Measurements from ENCODE around the gene LIFR. TPM values are rescaled to one million over a fixed set of nuclear protein-coding genes. Genes with fewer than 3 reads are reported as not detected.

LIFR gene
- polyA plus RNA-seq, 2 of the 4 experiments (the other 2 are of a cell fraction), result 3.8 to 7.9 TPM

GRCh38 chr5:38453506-38453905, 102.9 kb downstream of the LIFR start:
- no peak for FAIRE-seq

GRCh38 chr5:38452201-38452600, 104.2 kb downstream of the LIFR start:
- DNase-seq (ENCODE audit: low read depth in 1 of 2, low spot score in 1 of 2) (no peak), FAIRE-seq (no peak), ATAC-seq (no peak)
- POLR2A ChIA-PET, result no interaction called here
- no peaks in the 10 kb centered on the region for H3K9me3 ChIP-seq
- H3K4me1 ChIP-seq, result no peaks in the 10 kb centered on the region
- WGBS (ENCODE audit: missing lambda C conversion rate), result 97% methylated on average over 4 of the region's 4 CpGs
- no peak overlapping the region for H3K4me3 ChIP-seq
- H3K27ac ChIP-seq, result no peak overlapping the region
- H3K4me2 ChIP-seq, result no peak overlapping the region
- CTCF ChIA-PET, result interaction anchor here (0.9 to 5.9 kb wide), 6 partner anchors 9 to 470 kb away, joined by 3 to 47 read pairs (median 6); no protein-coding TSS in a partner anchor
- TF ChIP-seq FOXS1 (CRISPR knock-in tag; IDR thresholded peaks at IDR 0.05) (no peak), RCOR1 (IDR thresholded peaks at IDR 0.05; ENCODE audit: low read depth, low read length) (no peak), ESRRA (IDR thresholded peaks at IDR 0.05; ENCODE audit: borderline replicate concordance, low read length) (no peak), USF2 (IDR thresholded peaks at IDR 0.05) (no peak), BCL3 (IDR thresholded peaks at IDR 0.05) (no peak), ZC3H11A (IDR thresholded peaks at IDR 0.05) (no peak), PBX3 (IDR thresholded peaks at IDR 0.05) (no peak), TP53 (CRISPR knock-in tag; IDR thresholded peaks at IDR 0.05) (no peak), JUNB (IDR thresholded peaks at IDR 0.05) (no peak), POLR2A (IDR thresholded peaks at IDR 0.05; ENCODE audit: low read length) (no peak), HES2 (IDR thresholded peaks at IDR 0.05) (no peak), MAFK (IDR thresholded peaks at IDR 0.05; ENCODE audit: partially characterized antibody) (no peak), FOSL2 (IDR thresholded peaks at IDR 0.05) (no peak), FOSL2 (CRISPR knock-in tag; IDR thresholded peaks at IDR 0.05) (no peak), POLR2AphosphoS2 (conservative IDR thresholded peaks at IDR 0.05; ENCODE audit: low read length) (no peak), ZNF302 (CRISPR knock-in tag; IDR thresholded peaks at IDR 0.05) (no peak)

More at GRCh38 chr5:38453506-38453905, 102.9 kb downstream of the LIFR start:
- TF ChIP-seq MAX (IDR thresholded peaks at IDR 0.05) (no peak), HDAC2 (IDR thresholded peaks at IDR 0.05) (no peak), CEBPB (IDR thresholded peaks at IDR 0.05) (no peak), RCOR1 (IDR thresholded peaks at IDR 0.05; ENCODE audit: low read depth, low read length) (no peak), EP300 (IDR thresholded peaks at IDR 0.05) (no peak), EHF (CRISPR knock-in tag; IDR thresholded peaks at IDR 0.05) (no peak), KDM5A (IDR thresholded peaks at IDR 0.05) (no peak), SREBF2 (IDR thresholded peaks at IDR 0.05) (no peak), PBX3 (IDR thresholded peaks at IDR 0.05) (no peak), NFE2L2 (conservative IDR thresholded peaks at IDR 0.05; ENCODE audit: low read length) (no peak), JUN (IDR thresholded peaks at IDR 0.05) (no peak), RNF2 (IDR thresholded peaks at IDR 0.05; ENCODE audit: borderline replicate concordance, low read depth) (no peak), TFCP2L1 (CRISPR knock-in tag; IDR thresholded peaks at IDR 0.05) (no peak), ZC3H11A (IDR thresholded peaks at IDR 0.05) (no peak), TP53 (CRISPR knock-in tag; IDR thresholded peaks at IDR 0.05) (no peak), CHD4 (IDR thresholded peaks at IDR 0.05; ENCODE audit: borderline replicate concordance) (no peak), CHD2 (IDR thresholded peaks at IDR 0.05; ENCODE audit: low read length, partially characterized antibody) (no peak), FOSL2 (IDR thresholded peaks at IDR 0.05) (no peak), FOSL2 (CRISPR knock-in tag; IDR thresholded peaks at IDR 0.05) (no peak), REST (IDR thresholded peaks at IDR 0.05) (no peak)
- DNase-seq (ENCODE audit: low read depth in 1 of 2, low spot score in 1 of 2) (no peak), ATAC-seq (no peak)
- no peak overlapping the region for H3K27ac ChIP-seq
- no peaks in the 10 kb centered on the region for H3K9me3 ChIP-seq
- no peak overlapping the region for H3K4me2 ChIP-seq
- H3K4me1 ChIP-seq, result no peaks in the 10 kb centered on the region
- no peak overlapping the region for H3K4me3 ChIP-seq
- WGBS (ENCODE audit: missing lambda C conversion rate), result 70% methylated on average over 3 of the region's 3 CpGs
- CTCF ChIA-PET, result interaction anchor here (1.0 to 5.9 kb wide), 3 partner anchors 12 to 356 kb away, joined by 3 to 47 read pairs (median 7); no protein-coding TSS in a partner anchor
- POLR2A ChIA-PET, result interaction anchor here (0.7 kb wide), 1 partner anchor 41 kb away, joined by 3 read pairs; no protein-coding TSS in a partner anchor

Measured in A549 (cell line).